Keratinocyte (primary cell): ENCODE data around the gene SLC25A21. TPM values are rescaled to one million over a fixed set of nuclear protein-coding genes. Genes with fewer than 3 reads are reported as not detected.

Experiments
- DNase-seq: peaks from one replicate; pipeline ENCODE4 v3.0.0-alpha.2; 2011; ENCODE audit warnings: low read depth, missing footprints, low spot score
- FAIRE-seq: peaks from 2 replicates; lab custom pipeline; 2011; peaks lifted over from hg19 to GRCh38; lab: Jason Lieb, UNC
- H2AFZ ChIP-seq: 2 replicates; pipeline ENCODE4 v1.6.0; 2012; ENCODE audit warnings: low read length, control low read depth, inconsistent platforms; ENCODE audit not compliant: control insufficient read depth
- H3K27ac ChIP-seq: 2 replicates; pipeline ENCODE4 v1.5.1; 2011; ENCODE audit warnings: low read length; ENCODE audit not compliant: control insufficient read depth, insufficient read depth
- H3K27me3 ChIP-seq: 3 replicates; pipeline ENCODE4 v1.6.0; 2011; ENCODE audit warnings: low read length; ENCODE audit not compliant: control insufficient read depth, insufficient read depth; ENCODE audit errors: extremely low read depth
- H3K36me3 ChIP-seq, 2 experiments: 2 replicates in 1 of 2; 3 replicates in 1 of 2; pipeline ENCODE4 v1.5.1; 2011; ENCODE audit warnings: low read length in 2 of 2, mild to moderate bottlenecking in 1 of 2; ENCODE audit not compliant: control insufficient read depth in 2 of 2, insufficient read depth in 2 of 2; ENCODE audit errors: extremely low read depth in 1 of 2
- H3K4me1 ChIP-seq: 3 replicates; pipeline ENCODE4 v1.5.1; 2011; ENCODE audit warnings: low read length; ENCODE audit not compliant: control insufficient read depth, insufficient read depth; ENCODE audit errors: extremely low read depth
- H3K4me2 ChIP-seq: 3 replicates; pipeline ENCODE4 v1.6.0; 2011; ENCODE audit warnings: low read depth, low read length; ENCODE audit not compliant: control insufficient read depth, insufficient read depth; ENCODE audit errors: extremely low read depth
- H3K4me3 ChIP-seq, 3 experiments: fragments of 200-600 bp in 1 of 3; sonication (generic) in 1 of 3; 2 replicates in 2 of 3; 3 replicates in 1 of 3; pipeline ENCODE4 v1.5.1; 2011 to 2016; ENCODE audit warnings: low read length in 3 of 3, mild to moderate bottlenecking in 3 of 3, control low read depth in 2 of 3, inconsistent platforms in 1 of 3, low read depth in 1 of 3, mixed read lengths in 1 of 3, mixed run types in 1 of 3, moderate library complexity in 1 of 3; ENCODE audit not compliant: control insufficient read depth in 2 of 3, insufficient read depth in 2 of 3; ENCODE audit errors: extremely low read depth in 1 of 3
- H3K79me2 ChIP-seq: 2 replicates; pipeline ENCODE4 v1.6.0; 2012; ENCODE audit warnings: low read length; ENCODE audit not compliant: control insufficient read depth, insufficient read depth
- H3K9ac ChIP-seq: 3 replicates; pipeline ENCODE4 v1.6.0; 2011; ENCODE audit warnings: low read length; ENCODE audit not compliant: control insufficient read depth, insufficient read depth; ENCODE audit errors: extremely low read depth
- H3K9me1 ChIP-seq: 3 replicates; pipeline ENCODE4 v1.6.0; 2011; ENCODE audit warnings: low read length; ENCODE audit not compliant: control insufficient read depth, insufficient read depth; ENCODE audit errors: extremely low read depth
- H3K9me3 ChIP-seq: 2 replicates; pipeline ENCODE4 v1.5.1; 2012; ENCODE audit warnings: low read depth, low read length; ENCODE audit not compliant: control insufficient read depth
- H4K20me1 ChIP-seq: 3 replicates; pipeline ENCODE4 v1.6.0; 2011; ENCODE audit warnings: low read length; ENCODE audit not compliant: control insufficient read depth, insufficient read depth; ENCODE audit errors: extremely low read depth
- CTCF ChIP-seq, 3 experiments: IDR thresholded peaks in 1 of 3; conservative IDR thresholded peaks in 1 of 3; optimal IDR thresholded peaks in 1 of 3; 2 replicates in 2 of 3; 3 replicates in 1 of 3; pipeline versions ENCODE3 to v1.5.1; 2011; ENCODE audit warnings: low read length in 3 of 3, mild to moderate bottlenecking in 3 of 3, moderate library complexity in 2 of 3, control low read depth in 1 of 3, inconsistent platforms in 1 of 3; ENCODE audit not compliant: insufficient read depth in 2 of 3; ENCODE audit errors: extremely low read depth in 1 of 3
- EZH2 ChIP-seq: IDR thresholded peaks from one replicate; pipeline ENCODE4 v1.6.1; 2012; ENCODE audit warnings: inconsistent platforms, mild to moderate bottlenecking, low read length, moderate library complexity
- dilution Hi-C: fragments of 300-500 bp; cut with MboI; formaldehyde crosslinking; loops from one replicate; pipeline ENCODE4 v1.7.0; 2020; ENCODE audit warnings: low sequenced_read_pairs; ENCODE audit not compliant: extremely low pct_ligation_motif_present
- polyA plus RNA-seq, 5 experiments: library from polyadenylated mRNA; depleted of rRNA in 3 of 5; stranded (reverse) in 3 of 5; stranded (forward) in 1 of 5; unstranded in 1 of 5; fragments of >200 nt; gene quantifications; 1 replicate in 1 of 5; 2 replicates in 3 of 5; 3 replicates in 1 of 5; pipeline versions ENCODE4 v1.2.1 to v1.2.3, GENCODE V29; 2011 to 2012; ENCODE audit warnings: missing spikeins in 2 of 5, low read depth in 1 of 5, low replicate concordance in 1 of 5

The SLC25A21 gene
- polyA plus RNA-seq, 1 donor (not counting 4 experiments of a cell fraction or from before 2014, with no cell fraction given): 0.66 TPM

GRCh38 chr14:37157987-37158386 is 14.4 kb downstream of the SLC25A21 start:
- dilution Hi-C loops: no loop called here

DNA sequence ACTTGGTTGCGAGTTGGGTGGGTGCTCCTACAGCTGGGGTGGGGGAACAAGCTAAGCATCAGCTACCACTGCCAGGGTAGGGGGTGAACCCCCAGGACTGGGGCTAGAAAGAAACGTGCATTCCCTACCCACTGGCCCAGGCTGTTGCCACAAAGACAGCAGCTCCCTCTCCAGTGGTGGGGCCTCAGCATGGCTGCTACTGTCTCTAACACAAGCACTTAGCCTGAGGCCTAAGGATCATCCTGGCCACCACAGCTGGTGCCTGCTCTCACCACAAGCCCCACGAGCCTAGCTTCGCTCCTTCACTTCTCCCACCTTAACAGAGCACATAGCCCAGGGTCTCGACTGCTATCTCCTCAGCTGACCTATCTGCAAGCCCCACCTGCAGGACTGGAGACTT is 18.9 kb downstream of the SLC25A21 start:
- H3K4me3 ChIP-seq: no peak overlapping the region
- H3K27me3 ChIP-seq: no peaks in the 10 kb centered on the region
- dilution Hi-C loops: no loop called here
- H3K9me1 ChIP-seq: no peaks in the 10 kb centered on the region
- H3K36me3 ChIP-seq: no peaks in the 10 kb centered on the region
- H3K4me1 ChIP-seq: no peaks in the 10 kb centered on the region
- no peak for FAIRE-seq
- TF ChIP-seq CTCF (optimal IDR thresholded peaks at IDR 0.05 in 1 of 3, IDR thresholded peaks at IDR 0.05 in 1 of 3, conservative IDR thresholded peaks at IDR 0.05 in 1 of 3; ENCODE audit: extremely low read depth in 1 of 3, insufficient read depth in 2 of 3, low read length in 3 of 3) (no peak), EZH2 (no peak)
- H4K20me1 ChIP-seq: no peaks in the 10 kb centered on the region
- no peaks in the 10 kb centered on the region for H3K9me3 ChIP-seq
- no peak overlapping the region for H3K27ac ChIP-seq
- H2AFZ ChIP-seq: no peak overlapping the region
- DNase-seq: no peak
- no peak overlapping the region for H3K4me2 ChIP-seq
- H3K9ac ChIP-seq: no peak overlapping the region
- H3K79me2 ChIP-seq: no peaks in the 10 kb centered on the region

More at GRCh38 chr14:37157987-37158386, 14.4 kb downstream of the SLC25A21 start:
- no peak overlapping the region for H3K4me3 ChIP-seq
- no peaks in the 10 kb centered on the region for H3K79me2 ChIP-seq
- no peak for TF ChIP-seq CTCF (optimal IDR thresholded peaks at IDR 0.05 in 1 of 3, IDR thresholded peaks at IDR 0.05 in 1 of 3, conservative IDR thresholded peaks at IDR 0.05 in 1 of 3; ENCODE audit: extremely low read depth in 1 of 3, insufficient read depth in 2 of 3, low read length in 3 of 3)
- no peak for TF ChIP-seq EZH2
- H3K27me3 ChIP-seq: no peaks in the 10 kb centered on the region
- no peaks in the 10 kb centered on the region for H3K9me3 ChIP-seq
- no peak overlapping the region for H3K9ac ChIP-seq
- no peak for FAIRE-seq
- H2AFZ ChIP-seq: no peak overlapping the region
- H3K4me1 ChIP-seq: no peaks in the 10 kb centered on the region
- no peaks in the 10 kb centered on the region for H3K9me1 ChIP-seq
- DNase-seq: no peak
- H3K4me2 ChIP-seq: no peak overlapping the region
- H3K36me3 ChIP-seq: no peaks in the 10 kb centered on the region
- no peaks in the 10 kb centered on the region for H4K20me1 ChIP-seq
- no peak overlapping the region for H3K27ac ChIP-seq
